ENCODE measurements around the gene EEF1AKMT4.

The EEF1AKMT4 gene

GRCh38 chr3:184235381-184236032 lies 14.0 kb upstream of the EEF1AKMT4 start:
- no peak for DNase-seq (ENCODE audit: low read depth in 2 of 2)

DNA sequence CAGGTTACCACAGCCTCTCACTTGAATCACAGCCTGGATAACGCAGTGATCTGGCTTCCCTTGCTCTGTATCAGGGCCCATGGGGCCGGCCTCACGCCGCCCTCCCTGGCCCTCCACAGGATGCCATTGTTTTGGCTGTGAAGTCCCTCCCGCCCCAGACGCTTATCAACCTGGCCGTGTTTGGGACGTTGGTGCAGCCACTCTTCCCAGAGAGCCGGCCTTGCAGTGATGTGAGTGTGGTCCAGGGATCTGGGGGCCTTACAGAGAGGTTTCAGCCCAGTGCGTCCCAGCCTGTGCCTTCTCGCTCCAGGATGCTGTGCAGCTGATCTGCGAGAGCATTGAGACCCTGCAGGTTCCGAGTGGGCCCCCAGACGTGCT lies 13.4 kb upstream of the EEF1AKMT4 start:
- no peak for DNase-seq (ENCODE audit: low read depth in 2 of 2)

- no peak for DNase-seq (ENCODE audit: low read depth in 2 of 2)
Measured at GRCh38 chr3:184236636-184237035, 12.8 kb upstream of the EEF1AKMT4 start.

DNA sequence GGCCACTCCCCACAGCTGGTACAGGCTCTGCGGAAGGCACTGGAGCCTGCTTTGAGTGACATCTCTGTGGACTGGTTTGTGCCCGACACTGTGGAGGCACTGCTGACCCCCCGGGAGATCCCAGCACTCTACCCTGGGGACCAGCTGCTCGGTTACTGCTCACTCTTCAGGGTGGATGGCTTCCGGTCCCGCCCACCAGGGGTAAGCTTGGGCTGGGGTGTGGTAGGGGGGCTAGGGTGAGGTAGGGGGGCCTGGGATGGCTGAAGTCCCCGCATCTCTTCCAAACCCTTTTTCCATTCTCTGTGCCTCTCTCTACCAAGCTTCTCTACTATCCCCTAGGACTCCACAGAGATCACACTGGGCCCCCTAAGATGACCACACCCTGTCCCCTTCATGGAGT lies 12.3 kb upstream of the EEF1AKMT4 start:
- no peak for DNase-seq (ENCODE audit: low read depth in 2 of 2)

- no peak for DNase-seq (ENCODE audit: low read depth in 2 of 2)
Measured at GRCh38 chr3:184237807-184238206, 11.7 kb upstream of the EEF1AKMT4 start.

DNA sequence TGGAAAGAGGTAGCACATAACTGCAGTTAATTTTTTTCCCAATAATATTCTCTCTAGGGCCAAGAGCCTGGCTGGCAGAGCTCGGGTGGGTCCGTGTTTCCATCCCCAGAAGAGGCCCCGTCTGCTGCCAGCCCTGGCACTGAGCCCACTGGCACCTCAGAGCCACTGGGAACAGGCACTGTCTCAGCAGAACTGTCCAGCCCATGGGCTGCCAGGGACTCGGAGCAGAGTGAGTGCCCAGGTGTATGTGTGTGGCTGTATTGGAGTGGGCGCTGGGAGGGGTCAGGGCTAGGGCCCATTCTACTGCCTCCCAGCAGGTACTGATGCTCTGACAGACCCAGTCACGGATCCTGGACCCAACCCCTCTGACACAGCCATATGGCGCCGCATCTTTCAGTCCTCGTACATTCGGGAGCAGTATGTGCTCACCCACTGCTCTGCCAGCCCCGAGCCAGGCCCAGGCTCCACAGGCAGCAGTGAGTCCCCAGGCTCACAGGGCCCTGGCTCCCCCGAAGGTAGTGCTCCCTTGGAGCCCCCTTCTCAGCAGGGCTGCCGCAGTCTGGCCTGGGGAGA lies 11.1 kb upstream of the EEF1AKMT4 start:
- DNase-seq (ENCODE audit: low read depth in 2 of 2) = no peak

GRCh38 chr3:184239221-184239620 lies 10.3 kb upstream of the EEF1AKMT4 start:
- no peak for DNase-seq (ENCODE audit: low read depth in 2 of 2)

DNA sequence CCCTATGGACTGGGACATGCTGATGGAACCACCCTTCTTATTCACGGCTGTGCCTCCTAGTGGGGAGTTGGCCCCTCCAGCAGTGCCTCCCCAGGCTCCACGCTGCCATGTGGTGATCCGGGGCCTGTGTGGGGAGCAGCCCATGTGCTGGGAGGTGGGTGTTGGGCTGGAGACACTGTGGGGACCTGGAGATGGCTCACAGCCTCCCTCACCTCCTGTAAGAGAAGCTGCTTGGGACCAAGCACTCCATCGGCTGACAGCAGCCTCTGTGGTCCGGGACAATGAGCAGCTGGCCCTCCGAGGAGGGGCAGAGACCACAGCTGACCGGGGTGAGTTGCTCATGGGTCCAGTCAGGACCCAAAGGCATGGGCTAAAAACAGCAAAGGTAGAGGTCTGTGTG lies 9.8 kb upstream of the EEF1AKMT4 start:
- DNase-seq (ENCODE audit: low read depth in 2 of 2) = no peak

DNA sequence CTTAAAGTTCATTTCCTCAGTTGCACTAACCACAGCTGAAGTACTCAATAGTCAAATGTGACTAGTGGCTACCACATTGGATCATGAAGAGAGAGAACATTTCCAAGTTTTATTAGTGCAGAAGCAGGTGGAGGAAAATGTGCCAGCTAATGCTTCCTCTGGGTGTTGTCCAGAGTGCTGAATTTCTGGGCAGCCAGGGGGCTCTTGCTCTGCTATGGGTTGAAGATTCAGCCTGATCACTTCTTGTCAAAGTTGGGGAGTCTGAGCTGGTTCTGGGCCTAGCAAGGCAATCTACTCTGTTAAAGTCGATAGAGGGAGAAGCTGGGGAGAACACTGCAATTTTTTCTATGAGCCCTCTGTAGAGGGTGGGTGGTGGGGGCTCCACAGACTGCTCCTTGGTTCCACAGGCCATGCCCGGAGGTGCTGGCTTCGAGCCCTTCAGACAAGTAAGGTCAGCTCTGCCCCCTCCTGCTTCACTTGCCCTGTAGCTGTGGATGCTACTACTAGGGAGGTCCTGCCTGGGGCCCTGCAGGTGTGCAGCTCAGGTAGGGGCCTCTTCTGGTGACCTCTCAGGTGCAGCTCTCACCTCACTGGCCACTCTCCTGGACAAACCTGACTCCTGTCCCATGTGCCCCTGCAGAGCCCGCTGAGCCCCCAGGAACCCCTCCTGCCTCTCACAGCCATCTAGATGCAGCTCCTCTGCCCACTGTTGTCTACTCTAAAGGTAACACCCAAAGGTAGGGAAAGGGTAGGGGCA lies 8.9 kb upstream of the EEF1AKMT4 start:
- DNase-seq (ENCODE audit: low read depth in 2 of 2) = no peak

DNA sequence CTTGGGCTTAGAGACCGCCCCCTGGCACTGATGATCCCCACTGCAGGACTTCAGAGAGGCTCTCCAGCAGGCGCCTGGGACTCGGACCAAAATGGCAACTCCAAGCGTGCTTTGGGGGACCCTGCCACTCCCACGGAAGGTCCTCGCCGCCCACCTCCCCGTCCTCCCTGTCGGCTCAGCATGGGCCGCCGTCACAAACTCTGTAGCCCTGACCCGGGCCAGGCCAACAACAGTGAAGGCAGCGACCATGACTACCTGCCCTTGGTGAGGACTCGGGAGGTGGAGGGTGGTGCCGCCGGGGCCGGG lies 8.4 kb upstream of the EEF1AKMT4 start:
- DNase-seq (ENCODE audit: low read depth in 2 of 2) = no peak

- no peak for DNase-seq (ENCODE audit: low read depth in 2 of 2)
Measured at GRCh38 chr3:184241447-184242296, 7.8 kb upstream of the EEF1AKMT4 start.

GRCh38 chr3:184242297-184242685 lies 7.2 kb upstream of the EEF1AKMT4 start:
- DNase-seq (ENCODE audit: low read depth in 2 of 2) = no peak

DNA sequence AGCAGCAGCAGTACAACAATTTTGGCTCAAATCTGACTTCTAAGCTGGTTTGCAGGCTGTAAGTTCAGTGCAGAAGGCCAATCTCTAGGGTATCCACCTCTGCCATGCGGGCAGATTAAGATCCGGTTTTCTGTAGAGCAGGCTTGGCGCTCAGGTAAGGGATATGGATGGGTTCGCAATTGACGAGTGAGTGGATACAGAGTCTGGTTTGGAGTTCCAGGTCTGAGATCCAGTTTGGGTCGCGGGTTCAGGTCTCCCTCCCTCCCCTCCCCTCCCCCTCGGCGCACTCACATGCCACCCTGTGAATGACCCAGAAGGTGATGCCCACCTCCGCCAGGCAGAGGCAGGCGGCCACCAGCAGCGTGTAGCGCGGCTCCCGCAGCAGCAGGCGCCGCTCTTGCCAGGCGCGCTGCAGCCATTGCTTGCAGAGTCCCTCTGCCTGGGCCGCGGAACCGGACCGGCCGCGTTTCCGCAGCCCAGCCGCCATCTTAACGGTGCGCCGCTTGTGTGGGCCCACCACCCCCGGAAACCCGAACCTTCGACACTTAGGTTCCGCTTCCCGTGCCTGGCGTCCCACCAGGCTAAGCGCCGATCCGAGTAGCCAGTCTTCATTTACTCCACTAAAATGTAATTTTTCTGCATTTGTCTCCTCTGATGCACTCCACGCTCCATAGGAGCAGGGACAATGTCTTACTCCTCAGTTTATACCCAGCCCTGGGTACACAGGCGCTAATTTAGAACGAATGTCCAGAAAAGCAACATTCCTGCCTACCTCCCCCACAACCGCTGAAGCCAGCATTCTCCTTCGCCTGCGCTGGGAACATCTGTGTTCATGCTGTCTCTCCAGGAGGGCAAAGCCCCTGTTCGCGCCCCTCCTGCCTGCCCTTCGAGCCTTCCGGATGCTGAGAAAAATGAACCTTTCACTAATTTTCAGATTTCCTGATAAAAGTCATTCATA lies 739 bp upstream of the EEF1AKMT4 start, which contains the start of gene ALG3:
Gene ALG3 (minus strand): TSS at position 509 of the 958 bp plus-strand sequence. CDS start 22 bp downstream, at position 487.
- peak; percentile 77 to 79 for DNase-seq (ENCODE audit: low read depth in 2 of 2)

DNA sequence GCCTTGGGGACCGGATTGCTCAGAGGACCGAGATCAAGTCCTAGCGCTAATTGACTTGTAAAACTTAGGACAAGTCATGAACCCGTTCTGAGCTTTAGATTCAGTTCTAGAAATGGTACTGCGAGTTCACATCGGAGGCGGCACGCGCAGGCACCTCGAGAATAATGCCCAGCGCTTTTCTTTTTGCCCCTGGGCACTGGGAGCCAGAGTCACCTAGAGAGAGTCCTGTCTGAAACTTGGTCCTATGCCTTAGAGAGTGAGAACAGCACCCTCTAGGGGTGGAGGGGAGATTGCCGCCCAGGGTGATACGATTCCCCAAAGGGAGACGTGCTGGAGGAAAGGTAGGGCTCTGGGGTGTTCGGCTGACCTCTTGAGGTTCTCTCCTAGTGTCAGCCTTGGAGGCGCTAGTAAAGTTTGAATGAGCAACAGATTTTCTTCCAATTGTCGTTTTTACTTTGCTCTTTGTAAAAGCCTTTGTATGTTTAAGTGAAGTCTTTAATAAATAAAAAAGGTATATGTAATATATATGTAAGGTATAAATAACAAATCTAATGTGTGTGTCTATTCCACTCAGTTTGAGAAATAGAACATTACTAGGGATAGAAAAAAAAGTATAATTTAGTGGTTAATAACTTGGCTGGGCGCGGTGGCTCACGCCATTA lies 826 bp downstream of the EEF1AKMT4 start:
- peak; percentile 67 to 81 for DNase-seq (ENCODE audit: low read depth in 2 of 2)

DNA sequence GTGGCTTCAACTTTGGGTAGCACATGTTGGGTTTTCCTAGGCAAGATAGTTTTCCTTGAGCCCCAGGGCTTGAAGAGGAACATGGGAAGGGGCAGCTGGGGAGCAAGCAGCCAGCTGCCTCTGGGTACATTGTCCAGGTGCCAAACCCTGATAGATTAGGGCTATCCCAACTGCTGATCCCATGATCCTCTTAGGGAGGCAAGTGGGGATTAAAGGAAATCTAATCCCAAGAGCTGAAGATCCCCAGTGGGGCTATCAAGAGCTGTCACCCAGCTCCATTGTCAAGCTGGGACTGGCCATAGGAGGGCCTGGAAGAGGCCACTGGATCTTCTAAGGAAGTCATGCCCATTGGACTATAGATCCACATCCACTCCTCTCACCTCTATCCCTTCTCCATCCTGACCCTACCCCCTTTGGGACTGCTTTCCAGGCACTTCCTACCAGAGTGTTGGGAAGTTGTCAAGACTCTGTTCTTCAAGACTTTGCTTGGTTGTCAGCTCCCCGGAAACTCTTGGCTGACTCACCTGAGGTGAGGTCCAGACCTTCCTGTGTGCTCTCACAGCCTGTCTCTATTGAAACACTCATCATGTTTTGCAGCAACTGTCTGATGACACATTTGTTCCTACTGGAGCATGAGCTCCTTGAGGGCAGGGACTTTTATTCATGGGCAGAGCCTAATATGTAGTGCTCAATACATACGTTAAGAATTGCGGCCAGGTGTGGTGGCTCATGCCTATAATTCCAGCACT lies 6.0 kb downstream of the EEF1AKMT4 start:
- DNase-seq (ENCODE audit: low read depth in 2 of 2) = no peak

- DNase-seq (ENCODE audit: low read depth in 2 of 2) = no peak
Measured at GRCh38 chr3:184257083-184257915, 7.8 kb downstream of the EEF1AKMT4 start.

DNA sequence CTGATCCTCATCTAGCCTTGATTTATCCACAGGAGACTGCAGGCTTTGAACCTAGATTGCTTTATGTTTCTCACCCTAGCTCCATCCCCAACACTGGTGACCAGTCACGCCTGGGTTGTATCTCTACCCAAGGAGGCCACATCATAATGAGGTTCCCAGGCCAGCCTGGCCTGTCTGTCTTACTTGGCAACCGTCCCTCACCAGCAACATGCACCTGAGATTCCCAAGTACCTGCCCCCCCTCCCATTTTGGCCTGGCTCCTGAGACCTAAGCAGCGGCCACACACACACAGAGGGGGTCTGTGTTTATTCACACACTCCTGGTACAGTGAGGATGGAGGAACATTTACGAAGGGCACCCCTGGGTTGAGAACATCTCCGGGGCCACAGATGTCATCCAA lies 9.5 kb downstream of the EEF1AKMT4 start:
- DNase-seq (ENCODE audit: low read depth in 2 of 2) = no peak

DNA sequence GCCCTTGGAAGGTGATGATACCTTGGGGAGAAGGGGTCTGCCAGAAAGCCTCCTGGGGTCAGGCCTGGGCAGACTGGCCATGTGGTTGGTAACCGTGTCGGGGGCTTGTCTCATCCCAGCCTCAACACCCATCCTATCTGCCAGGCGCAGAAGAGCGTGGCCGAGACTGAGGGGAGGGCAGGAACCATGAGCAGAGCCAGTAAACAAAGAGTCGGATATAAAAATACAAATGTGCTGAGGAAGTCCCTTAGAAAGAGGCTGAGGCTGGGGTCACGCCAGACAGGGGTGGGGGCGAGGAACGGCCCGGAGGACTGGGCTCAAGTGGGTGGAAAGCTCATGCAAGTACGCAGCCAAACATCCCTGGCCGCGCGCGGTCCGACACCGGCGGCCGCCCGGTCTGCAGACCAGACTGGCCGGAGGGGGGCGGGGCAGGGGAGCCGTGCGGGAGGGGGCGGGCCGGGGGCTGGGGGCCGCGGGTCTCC lies 10.0 kb downstream of the EEF1AKMT4 start:
- DNase-seq (ENCODE audit: low read depth in 2 of 2) = no peak
